ENCODE measurements around the gene TLCD2. TPM values are rescaled to one million over a fixed set of nuclear protein-coding genes. Genes with fewer than 3 reads are reported as not detected.
A peak's percentile ranks its signal among the peaks of the same experiment; 100 is the strongest.

Gene TLCD2, protein sequence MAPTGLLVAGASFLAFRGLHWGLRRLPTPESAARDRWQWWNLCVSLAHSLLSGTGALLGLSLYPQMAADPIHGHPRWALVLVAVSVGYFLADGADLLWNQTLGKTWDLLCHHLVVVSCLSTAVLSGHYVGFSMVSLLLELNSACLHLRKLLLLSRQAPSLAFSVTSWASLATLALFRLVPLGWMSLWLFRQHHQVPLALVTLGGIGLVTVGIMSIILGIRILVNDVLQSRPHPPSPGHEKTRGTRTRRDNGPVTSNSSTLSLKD
- total RNA-seq (1 to 10 TPM; 1.2 to 7.3 TPM), polyA plus RNA-seq (1 to 10 TPM; 2.6 to 4.3 TPM)

DNA sequence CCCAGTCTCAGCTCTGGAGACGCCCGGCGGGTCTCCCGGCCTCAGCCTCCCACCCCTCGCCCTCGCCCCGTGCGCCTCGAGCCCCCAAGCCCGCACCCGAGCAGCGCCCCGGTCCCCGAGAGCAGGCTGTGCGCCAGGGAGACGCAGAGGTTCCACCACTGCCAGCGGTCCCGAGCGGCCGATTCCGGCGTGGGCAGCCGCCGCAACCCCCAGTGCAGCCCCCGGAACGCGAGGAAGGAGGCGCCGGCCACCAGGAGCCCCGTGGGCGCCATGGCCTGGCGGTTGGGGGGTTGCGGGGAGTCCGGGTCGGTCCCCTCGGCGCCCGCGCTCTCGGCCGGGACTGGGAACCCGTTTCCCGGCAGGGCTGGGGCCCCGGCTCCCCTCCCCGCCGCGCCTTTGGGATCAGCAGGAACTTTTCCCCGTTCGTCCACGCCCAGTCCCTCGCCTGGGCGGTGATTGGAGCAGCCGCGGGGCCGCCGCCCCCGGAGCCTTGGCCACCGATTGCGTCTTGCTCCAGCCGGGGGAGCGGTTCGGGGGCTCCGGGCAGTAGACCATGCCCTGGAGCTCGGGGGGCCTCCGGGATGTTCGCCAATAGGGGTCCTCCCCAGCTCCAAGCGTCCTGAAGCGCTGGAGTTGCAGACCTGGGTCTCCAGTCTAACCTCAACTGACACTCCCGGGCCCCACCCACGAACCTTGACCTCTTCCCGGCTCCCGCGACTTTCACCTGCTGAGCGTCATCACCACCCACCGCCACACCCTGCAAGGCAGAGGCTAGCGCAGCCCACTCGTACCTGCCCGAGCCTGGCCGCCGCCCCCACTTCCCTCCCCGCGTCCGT lies at the start of gene TLCD2:
Gene TLCD2, minus strand, starts transcription at position 407 of the 836 bp plus-strand sequence. Its CDS starts 135 bp downstream, at position 272.
- TF ChIP-seq, protein P1, sequence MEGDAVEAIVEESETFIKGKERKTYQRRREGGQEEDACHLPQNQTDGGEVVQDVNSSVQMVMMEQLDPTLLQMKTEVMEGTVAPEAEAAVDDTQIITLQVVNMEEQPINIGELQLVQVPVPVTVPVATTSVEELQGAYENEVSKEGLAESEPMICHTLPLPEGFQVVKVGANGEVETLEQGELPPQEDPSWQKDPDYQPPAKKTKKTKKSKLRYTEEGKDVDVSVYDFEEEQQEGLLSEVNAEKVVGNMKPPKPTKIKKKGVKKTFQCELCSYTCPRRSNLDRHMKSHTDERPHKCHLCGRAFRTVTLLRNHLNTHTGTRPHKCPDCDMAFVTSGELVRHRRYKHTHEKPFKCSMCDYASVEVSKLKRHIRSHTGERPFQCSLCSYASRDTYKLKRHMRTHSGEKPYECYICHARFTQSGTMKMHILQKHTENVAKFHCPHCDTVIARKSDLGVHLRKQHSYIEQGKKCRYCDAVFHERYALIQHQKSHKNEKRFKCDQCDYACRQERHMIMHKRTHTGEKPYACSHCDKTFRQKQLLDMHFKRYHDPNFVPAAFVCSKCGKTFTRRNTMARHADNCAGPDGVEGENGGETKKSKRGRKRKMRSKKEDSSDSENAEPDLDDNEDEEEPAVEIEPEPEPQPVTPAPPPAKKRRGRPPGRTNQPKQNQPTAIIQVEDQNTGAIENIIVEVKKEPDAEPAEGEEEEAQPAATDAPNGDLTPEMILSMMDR (IDR thresholded peaks at IDR 0.05; ENCODE audit: low read depth, low read length, missing input control) = no peak
- no peak for TF ChIP-seq FOXA2 (IDR thresholded peaks at IDR 0.05)
- TF ChIP-seq, protein P2, sequence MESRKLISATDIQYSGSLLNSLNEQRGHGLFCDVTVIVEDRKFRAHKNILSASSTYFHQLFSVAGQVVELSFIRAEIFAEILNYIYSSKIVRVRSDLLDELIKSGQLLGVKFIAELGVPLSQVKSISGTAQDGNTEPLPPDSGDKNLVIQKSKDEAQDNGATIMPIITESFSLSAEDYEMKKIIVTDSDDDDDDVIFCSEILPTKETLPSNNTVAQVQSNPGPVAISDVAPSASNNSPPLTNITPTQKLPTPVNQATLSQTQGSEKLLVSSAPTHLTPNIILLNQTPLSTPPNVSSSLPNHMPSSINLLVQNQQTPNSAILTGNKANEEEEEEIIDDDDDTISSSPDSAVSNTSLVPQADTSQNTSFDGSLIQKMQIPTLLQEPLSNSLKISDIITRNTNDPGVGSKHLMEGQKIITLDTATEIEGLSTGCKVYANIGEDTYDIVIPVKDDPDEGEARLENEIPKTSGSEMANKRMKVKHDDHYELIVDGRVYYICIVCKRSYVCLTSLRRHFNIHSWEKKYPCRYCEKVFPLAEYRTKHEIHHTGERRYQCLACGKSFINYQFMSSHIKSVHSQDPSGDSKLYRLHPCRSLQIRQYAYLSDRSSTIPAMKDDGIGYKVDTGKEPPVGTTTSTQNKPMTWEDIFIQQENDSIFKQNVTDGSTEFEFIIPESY (IDR thresholded peaks at IDR 0.05) = no peak
- TF ChIP-seq SP1 (IDR thresholded peaks at IDR 0.05) = peak; percentile 41
- no peak for TF ChIP-seq JUND (IDR thresholded peaks at IDR 0.05)
- TF ChIP-seq GABPA (IDR thresholded peaks at IDR 0.05 in 1 of 2, conservative IDR thresholded peaks at IDR 0.05 in 1 of 2) = no peak
- TF ChIP-seq HNF4A (conservative IDR thresholded peaks at IDR 0.05) = peak; percentile 42 to 53
- TF ChIP-seq FOXA1 (IDR thresholded peaks at IDR 0.05) = no peak
- peak; percentile 76 to 78 for TF ChIP-seq RXRA (IDR thresholded peaks at IDR 0.05)
- TF ChIP-seq TAF1 (conservative IDR thresholded peaks at IDR 0.05) = no peak
- TF ChIP-seq EGR1 (IDR thresholded peaks at IDR 0.05; ENCODE audit: low read depth in 2 of 2) = peak; percentile 17 to 76
- TF ChIP-seq, protein P3, sequence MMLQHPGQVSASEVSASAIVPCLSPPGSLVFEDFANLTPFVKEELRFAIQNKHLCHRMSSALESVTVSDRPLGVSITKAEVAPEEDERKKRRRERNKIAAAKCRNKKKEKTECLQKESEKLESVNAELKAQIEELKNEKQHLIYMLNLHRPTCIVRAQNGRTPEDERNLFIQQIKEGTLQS (IDR thresholded peaks at IDR 0.05) = no peak
- TF ChIP-seq, protein P4, sequence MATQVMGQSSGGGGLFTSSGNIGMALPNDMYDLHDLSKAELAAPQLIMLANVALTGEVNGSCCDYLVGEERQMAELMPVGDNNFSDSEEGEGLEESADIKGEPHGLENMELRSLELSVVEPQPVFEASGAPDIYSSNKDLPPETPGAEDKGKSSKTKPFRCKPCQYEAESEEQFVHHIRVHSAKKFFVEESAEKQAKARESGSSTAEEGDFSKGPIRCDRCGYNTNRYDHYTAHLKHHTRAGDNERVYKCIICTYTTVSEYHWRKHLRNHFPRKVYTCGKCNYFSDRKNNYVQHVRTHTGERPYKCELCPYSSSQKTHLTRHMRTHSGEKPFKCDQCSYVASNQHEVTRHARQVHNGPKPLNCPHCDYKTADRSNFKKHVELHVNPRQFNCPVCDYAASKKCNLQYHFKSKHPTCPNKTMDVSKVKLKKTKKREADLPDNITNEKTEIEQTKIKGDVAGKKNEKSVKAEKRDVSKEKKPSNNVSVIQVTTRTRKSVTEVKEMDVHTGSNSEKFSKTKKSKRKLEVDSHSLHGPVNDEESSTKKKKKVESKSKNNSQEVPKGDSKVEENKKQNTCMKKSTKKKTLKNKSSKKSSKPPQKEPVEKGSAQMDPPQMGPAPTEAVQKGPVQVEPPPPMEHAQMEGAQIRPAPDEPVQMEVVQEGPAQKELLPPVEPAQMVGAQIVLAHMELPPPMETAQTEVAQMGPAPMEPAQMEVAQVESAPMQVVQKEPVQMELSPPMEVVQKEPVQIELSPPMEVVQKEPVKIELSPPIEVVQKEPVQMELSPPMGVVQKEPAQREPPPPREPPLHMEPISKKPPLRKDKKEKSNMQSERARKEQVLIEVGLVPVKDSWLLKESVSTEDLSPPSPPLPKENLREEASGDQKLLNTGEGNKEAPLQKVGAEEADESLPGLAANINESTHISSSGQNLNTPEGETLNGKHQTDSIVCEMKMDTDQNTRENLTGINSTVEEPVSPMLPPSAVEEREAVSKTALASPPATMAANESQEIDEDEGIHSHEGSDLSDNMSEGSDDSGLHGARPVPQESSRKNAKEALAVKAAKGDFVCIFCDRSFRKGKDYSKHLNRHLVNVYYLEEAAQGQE (IDR thresholded peaks at IDR 0.05) = no peak
- no peak for TF ChIP-seq HNF4G (IDR thresholded peaks at IDR 0.05)
- TF ChIP-seq RAD21 (IDR thresholded peaks at IDR 0.05) = peak in 1 of 2 donors; percentile 18
- peak; percentile 34 for TF ChIP-seq NR2F2 (IDR thresholded peaks at IDR 0.05)
- no peak for TF ChIP-seq YY1 (IDR thresholded peaks at IDR 0.05)
- TF ChIP-seq, protein P5, sequence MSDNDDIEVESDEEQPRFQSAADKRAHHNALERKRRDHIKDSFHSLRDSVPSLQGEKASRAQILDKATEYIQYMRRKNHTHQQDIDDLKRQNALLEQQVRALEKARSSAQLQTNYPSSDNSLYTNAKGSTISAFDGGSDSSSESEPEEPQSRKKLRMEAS (IDR thresholded peaks at IDR 0.05) = no peak
- Histone ChIP-seq H3K9me3 (ENCODE audit: control insufficient read depth in 4 of 4, low read length in 3 of 4) (no peaks in the 10 kb centered on the region), H3K4me3 (ENCODE audit: low read depth in 1 of 3, low read length in 3 of 3) (peak within 1 kb of the TSS; percentile 38 to 81 (median 65)), H3K27me3 (ENCODE audit: control insufficient read depth in 4 of 4, insufficient read depth in 4 of 4, low read length in 3 of 4) (no peaks in the 10 kb centered on the region), H3K27ac (ENCODE audit: low read depth in 1 of 2, low read length in 2 of 2) (peak within 1 kb of the TSS; percentile 55 to 63), H3K36me3 (ENCODE audit: control insufficient read depth in 4 of 4, insufficient read depth in 3 of 4, low read depth in 1 of 4, low read length in 3 of 4) (peaks cover 13 to 24% (median 16%) of the 10 kb centered on the region in 4 donors), H3K4me1 (ENCODE audit: control insufficient read depth in 4 of 4, insufficient read depth in 4 of 4, low read length in 3 of 4) (peaks cover 6 to 47% (median 18%) of the 10 kb centered on the region in 4 donors), H3K9ac (ENCODE audit: low read depth in 1 of 2, low read length in 2 of 2) (no peak within 1 kb of the TSS)
- no peak for DNase-seq (ENCODE audit: low spot score)
- WGBS = 3% methylated on average over 83 of the region's 83 CpGs

Measured in liver (tissue), 9 donors.